A673 (cell line): ENCODE measurements around the gene EVX1. TPM values are rescaled to one million over a fixed set of nuclear protein-coding genes. Genes with fewer than 3 reads are reported as not detected.

Source experiments
- BruUV-seq: library from RNA; stranded (reverse); fragments of 400-500 nt; replicated peaks from 2 replicates; lab custom pipeline; 2021; lab: Mats Ljungman, UMichigan
- CTCF ChIA-PET: fragments of 300-600 bp; sonication (Branson Sonifier 250); formaldehyde crosslinking; loops from one replicate; lab custom pipeline; 2022; ENCODE audit warnings: antibody characterized with exemption; lab: Charles Lee
- POLR2A ChIA-PET: fragments of 300-600 bp; sonication (Branson Sonifier 250); formaldehyde crosslinking; loops from one replicate; lab custom pipeline; 2022; ENCODE audit warnings: antibody characterized with exemption; ENCODE audit not compliant: low non-redundant PET; lab: Charles Lee
- DNase-seq: peaks from one replicate; pipeline ENCODE4 v3.0.0-alpha.2; 2015; ENCODE audit warnings: low spot score
- H3K27ac ChIP-seq: fragments of 200-600 bp; sonication (generic); 2 replicates; pipeline ENCODE4 v1.5.1; 2016; ENCODE audit warnings: mixed run types, low read depth, mild to moderate bottlenecking, mixed read lengths, antibody characterized with exemption, low read length; ENCODE audit not compliant: poor library complexity, severe bottlenecking
- H3K27me3 ChIP-seq: fragments of 200-600 bp; sonication (generic); replicated peaks from 2 replicates; pipeline ENCODE4 v1.6.1; 2017; ENCODE audit warnings: mixed run types, low read depth, mild to moderate bottlenecking, mixed read lengths, antibody characterized with exemption, low read length; ENCODE audit not compliant: insufficient read depth, poor library complexity
- H3K36me3 ChIP-seq: fragments of 200-600 bp; sonication (generic); 2 replicates; pipeline ENCODE4 v1.6.1; 2016; ENCODE audit warnings: mixed run types, mild to moderate bottlenecking, mixed read lengths, antibody characterized with exemption, low read length; ENCODE audit not compliant: insufficient read depth, poor library complexity, severe bottlenecking
- H3K4me1 ChIP-seq: fragments of 200-600 bp; sonication (generic); 2 replicates; pipeline ENCODE4 v1.6.1; 2017; ENCODE audit warnings: mixed run types, mild to moderate bottlenecking, mixed read lengths, antibody characterized with exemption, low read length; ENCODE audit not compliant: insufficient read depth, poor library complexity, severe bottlenecking
- H3K4me3 ChIP-seq: fragments of 200-600 bp; sonication (generic); 2 replicates; pipeline ENCODE4 v1.5.1; 2016; ENCODE audit warnings: low read depth, mixed run types, mild to moderate bottlenecking, mixed read lengths, low read length; ENCODE audit not compliant: poor library complexity, severe bottlenecking
- H3K9me3 ChIP-seq: fragments of 200-600 bp; sonication (generic); 2 replicates; pipeline ENCODE4 v1.6.1; 2016; ENCODE audit warnings: mixed run types, low read depth, mild to moderate bottlenecking, mixed read lengths, antibody characterized with exemption, low read length; ENCODE audit not compliant: poor library complexity, severe bottlenecking
- CTCF ChIP-seq: fragments of 300-800, 200-600 bp; sonication (generic); conservative IDR thresholded peaks from 2 replicates; pipeline ENCODE4 v1.5.1; 2017; ENCODE audit warnings: low read depth, mild to moderate bottlenecking, antibody characterized with exemption, low read length, moderate library complexity, mixed read lengths
- EZH2 ChIP-seq: fragments of 200-600 bp; sonication (generic); IDR thresholded peaks from 2 replicates; pipeline ENCODE4 v1.6.1; 2017; ENCODE audit warnings: borderline replicate concordance, low read depth, mild to moderate bottlenecking, mixed read lengths, antibody characterized with exemption, low read length; ENCODE audit not compliant: poor library complexity, severe bottlenecking
- intact Hi-C: fragments of 100-400 bp; cut with micrococcal nuclease; formaldehyde crosslinking; loops from one replicate; pipeline ENCODE4 v1.10.0; 2022; ENCODE audit not compliant: unreplicated experiment
- total RNA-seq: library from RNA; stranded (reverse); gene quantifications from 2 replicates; pipeline ENCODE4 v1.2.3, GENCODE V29; 2021

Gene EVX1
- total RNA-seq, 1 experiment from 2014 or later: not detected

- Histone ChIP-seq H3K4me1 (no peaks in the 10 kb centered on the region), H3K9me3 (no peaks in the 10 kb centered on the region), H3K4me3 (no peak overlapping the region), H3K27me3 (peaks cover 94% of the 10 kb centered on the region), H3K27ac (no peak overlapping the region), H3K36me3 (no peaks in the 10 kb centered on the region)
- ChIA-PET CTCF (no interaction called here), POLR2A (no interaction called here)
- DNase-seq: no peak
- TF ChIP-seq EZH2: no peak
- TF ChIP-seq CTCF: no peak
- no TSS peak for BruUV-seq
- intact Hi-C loops: loop anchor here (5.0 kb wide), 3 partner anchors 379 to 899 kb away; no protein-coding TSS in a partner anchor
Observed at GRCh38 chr7:27198138-27198841, 44.3 kb upstream of the EVX1 start.

GRCh38 chr7:27198871-27199801, 43.5 kb upstream of the EVX1 start:
- intact Hi-C loops: loop anchor here (5.0 kb wide), 3 partner anchors 378 to 898 kb away; no protein-coding TSS in a partner anchor
- TF ChIP-seq CTCF (no peak), EZH2 (peak; percentile 97)
- no peaks in the 10 kb centered on the region for H3K4me1 ChIP-seq
- no TSS peak for BruUV-seq
- H3K27me3 ChIP-seq: peaks cover 94% of the 10 kb centered on the region
- no peaks in the 10 kb centered on the region for H3K9me3 ChIP-seq
- ChIA-PET CTCF (interaction anchor here (0.6 kb wide), 1 partner anchor 1429 kb away, joined by 3 read pairs; no protein-coding TSS in a partner anchor), POLR2A (no interaction called here)
- DNase-seq: no peak
- no peaks in the 10 kb centered on the region for H3K36me3 ChIP-seq
- H3K27ac ChIP-seq: no peak overlapping the region
- no peak overlapping the region for H3K4me3 ChIP-seq

- ChIA-PET CTCF (interaction anchor here (0.6 kb wide), 2 partner anchors 743 to 1047 kb away, joined by 4 to 5 read pairs; no protein-coding TSS in a partner anchor), POLR2A (no interaction called here)
- peak; percentile 97 for TF ChIP-seq EZH2
- TF ChIP-seq CTCF: no peak
- Histone ChIP-seq H3K4me1 (no peaks in the 10 kb centered on the region), H3K9me3 (no peaks in the 10 kb centered on the region), H3K4me3 (peak within 1 kb of the TSS; percentile 29), H3K27ac (no peak within 1 kb of the TSS), H3K36me3 (no peaks in the 10 kb centered on the region), H3K27me3 (peaks cover 94% of the 10 kb centered on the region)
- intact Hi-C loops: loop anchor here (5.0 kb wide), 4 partner anchors 377 to 897 kb away; no protein-coding TSS in a partner anchor
- DNase-seq: peak; percentile 45
- BruUV-seq: no TSS peak
Observed at GRCh38 chr7:27199849-27200760, 42.5 kb upstream of the EVX1 start, which contains the start of gene HOXA13. HOXA13 (minus strand) TSS chr7:27200091; CDS start chr7:27200077, 14 bp downstream.
